GM12801 (cell line): ENCODE measurements around the gene GUCA2B.

Experiments used
- TF ChIP-seq, protein P1 (sequence below): IDR thresholded peaks from one replicate; pipeline ENCODE4 v1.5.1; 2011; ENCODE audit warnings: control low read depth; ENCODE audit not compliant: insufficient read length; ENCODE audit errors: extremely low read depth

GUCA2B gene

DNA sequence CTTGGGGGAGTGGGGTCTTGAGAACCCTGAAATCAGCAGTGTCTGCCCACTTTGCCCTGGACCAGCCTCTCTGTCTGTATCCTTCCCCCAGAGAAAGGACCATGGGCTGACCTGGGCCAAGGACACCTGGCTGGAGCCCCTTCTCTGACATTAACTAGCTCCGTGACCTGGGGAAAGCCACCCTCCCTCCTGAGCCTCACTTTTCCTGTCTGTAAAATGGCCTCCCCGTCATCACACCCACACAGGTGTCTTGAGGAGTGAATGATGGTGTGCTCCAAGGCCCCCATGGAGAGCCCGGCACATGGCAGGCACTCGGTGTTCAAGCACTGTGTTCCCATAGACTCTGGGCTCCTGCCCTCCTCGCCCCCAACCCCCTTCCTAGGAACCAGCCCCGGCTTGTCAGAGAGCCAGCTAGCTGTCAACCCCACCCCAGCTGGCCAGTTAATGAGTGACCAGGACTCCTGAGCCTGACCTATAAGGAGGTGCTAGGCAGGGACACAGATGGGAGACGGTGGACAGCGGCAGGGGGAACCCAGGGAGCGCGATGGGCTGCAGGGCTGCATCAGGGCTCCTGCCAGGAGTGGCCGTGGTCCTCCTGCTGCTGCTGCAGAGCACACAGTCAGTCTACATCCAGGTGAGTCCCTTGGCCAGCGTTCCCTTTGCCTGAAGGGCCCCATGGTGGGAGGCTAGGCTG is at the start of gene GUCA2B:
Gene GUCA2B (plus strand): TSS at position 504 of the 694 bp plus-strand sequence. CDS start 41 bp downstream, at position 545.
- TF ChIP-seq, protein P1, sequence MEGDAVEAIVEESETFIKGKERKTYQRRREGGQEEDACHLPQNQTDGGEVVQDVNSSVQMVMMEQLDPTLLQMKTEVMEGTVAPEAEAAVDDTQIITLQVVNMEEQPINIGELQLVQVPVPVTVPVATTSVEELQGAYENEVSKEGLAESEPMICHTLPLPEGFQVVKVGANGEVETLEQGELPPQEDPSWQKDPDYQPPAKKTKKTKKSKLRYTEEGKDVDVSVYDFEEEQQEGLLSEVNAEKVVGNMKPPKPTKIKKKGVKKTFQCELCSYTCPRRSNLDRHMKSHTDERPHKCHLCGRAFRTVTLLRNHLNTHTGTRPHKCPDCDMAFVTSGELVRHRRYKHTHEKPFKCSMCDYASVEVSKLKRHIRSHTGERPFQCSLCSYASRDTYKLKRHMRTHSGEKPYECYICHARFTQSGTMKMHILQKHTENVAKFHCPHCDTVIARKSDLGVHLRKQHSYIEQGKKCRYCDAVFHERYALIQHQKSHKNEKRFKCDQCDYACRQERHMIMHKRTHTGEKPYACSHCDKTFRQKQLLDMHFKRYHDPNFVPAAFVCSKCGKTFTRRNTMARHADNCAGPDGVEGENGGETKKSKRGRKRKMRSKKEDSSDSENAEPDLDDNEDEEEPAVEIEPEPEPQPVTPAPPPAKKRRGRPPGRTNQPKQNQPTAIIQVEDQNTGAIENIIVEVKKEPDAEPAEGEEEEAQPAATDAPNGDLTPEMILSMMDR, result no peak

DNA sequence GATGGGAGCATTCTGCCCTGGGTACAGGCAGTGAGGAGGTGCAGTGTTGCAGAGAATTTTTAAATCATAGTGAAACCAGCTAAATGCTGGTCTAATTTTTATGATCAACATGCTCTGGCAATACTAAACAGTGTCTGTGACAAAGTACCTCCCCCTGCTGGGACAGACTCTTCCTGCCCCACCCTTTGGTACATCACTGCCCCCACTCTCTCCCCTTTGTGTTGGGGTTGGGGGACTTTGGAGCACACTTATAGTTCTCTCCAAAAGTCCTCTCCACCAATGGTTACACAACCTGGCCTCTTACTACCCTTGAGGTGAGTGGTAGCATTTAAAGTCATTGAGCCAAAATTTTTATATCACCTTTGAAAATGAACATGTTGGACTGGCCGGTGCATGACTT is 48.2 kb upstream of the GUCA2B start:
- TF ChIP-seq, protein P1, result no peak

DNA sequence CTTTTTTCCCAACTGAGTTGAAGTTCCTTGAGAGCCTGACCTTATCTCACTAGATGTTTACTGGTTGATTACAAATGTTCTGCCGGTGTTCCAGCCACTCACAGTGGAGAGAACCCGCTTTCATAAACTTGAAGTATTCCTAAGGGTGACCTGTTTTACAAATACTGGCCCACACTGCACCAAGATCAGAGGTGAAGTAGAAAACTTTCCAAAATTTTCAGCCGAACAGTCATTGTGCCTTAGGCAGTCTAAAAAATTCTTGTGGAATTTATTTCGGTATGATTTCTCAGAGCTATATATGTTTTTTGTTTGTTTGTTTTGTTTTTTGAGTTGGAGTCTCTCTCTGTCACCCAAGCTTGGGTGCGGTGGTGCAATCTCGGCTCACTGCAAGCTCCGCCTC is 44.9 kb upstream of the GUCA2B start:
- TF ChIP-seq, protein P1, result no peak

DNA sequence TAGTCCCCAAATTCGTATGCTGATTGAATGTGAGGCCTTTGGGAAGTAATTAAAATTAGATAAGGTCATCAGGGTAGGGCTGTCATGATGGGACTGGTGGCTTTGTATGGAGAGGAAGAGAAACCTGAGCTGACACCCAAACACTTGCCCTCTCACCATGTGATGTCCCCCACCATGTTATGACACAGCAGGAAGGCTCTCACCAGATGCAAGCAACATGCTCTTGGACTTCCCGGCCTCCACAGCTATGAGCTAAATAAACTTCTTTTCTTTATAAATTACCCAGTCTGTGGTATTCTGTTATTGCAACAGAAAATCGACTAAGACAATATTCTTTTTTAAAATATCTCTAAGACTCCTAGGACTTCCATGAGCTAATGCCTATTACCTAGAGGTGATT is 43.6 kb upstream of the GUCA2B start:
- TF ChIP-seq, protein P1, result no peak

DNA sequence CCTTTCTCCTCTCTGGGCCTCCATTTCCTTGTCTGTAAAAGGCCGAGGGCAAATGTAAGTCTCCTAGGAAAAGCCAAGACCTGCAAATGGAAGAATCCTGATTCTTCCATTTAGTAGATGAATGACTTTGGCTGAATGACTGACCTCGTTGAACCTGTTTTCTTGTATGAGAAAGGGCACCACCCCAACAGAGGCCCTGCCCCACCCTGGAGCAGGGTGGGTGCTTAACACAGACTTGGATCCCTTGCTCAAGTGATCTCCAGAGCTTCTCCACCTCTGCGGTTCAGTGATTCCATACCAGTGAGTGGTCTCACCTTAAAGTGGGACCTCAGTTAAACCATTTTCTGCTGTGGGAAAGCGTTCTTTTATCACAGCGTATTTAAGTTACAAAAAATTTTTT is 39.0 kb upstream of the GUCA2B start:
- TF ChIP-seq, protein P1, result no peak

DNA sequence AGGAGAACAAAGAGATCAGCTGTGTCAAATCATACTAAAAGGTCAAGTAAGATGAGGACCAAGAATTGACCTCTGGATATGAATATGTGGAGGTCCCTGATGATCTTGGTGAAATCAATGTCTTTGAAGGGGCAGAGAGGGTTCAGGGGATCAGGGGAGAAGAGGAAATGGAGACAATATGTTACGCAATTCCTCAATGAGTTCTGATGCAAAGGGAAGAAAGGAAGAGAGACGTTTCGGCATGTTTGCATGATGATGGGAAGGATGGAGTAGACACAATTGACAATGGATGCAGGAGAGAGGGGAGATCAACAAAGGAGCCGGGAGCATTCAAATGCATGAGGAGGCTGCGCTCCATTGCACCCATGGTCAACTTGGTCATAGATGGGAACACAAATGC is 36.0 kb upstream of the GUCA2B start:
- TF ChIP-seq, protein P1, result no peak

DNA sequence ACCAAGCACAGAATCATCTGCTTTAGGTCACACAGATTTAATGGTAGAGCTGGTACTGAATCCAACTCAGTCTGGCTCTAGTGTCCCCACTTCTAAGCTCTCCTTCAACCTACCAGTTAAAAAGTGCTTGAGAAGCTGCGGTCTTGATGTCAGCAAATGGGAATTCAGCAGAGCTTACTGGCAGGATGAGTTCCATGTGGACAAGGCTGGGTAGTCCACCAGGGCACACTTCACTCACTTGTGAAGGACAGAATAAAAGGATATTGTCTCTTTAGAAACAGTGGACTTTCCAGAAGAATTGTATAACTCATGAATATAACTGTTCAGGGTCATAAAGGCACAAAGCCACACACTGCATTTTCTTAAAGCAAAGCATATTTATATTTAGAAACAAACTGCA is 35.1 kb upstream of the GUCA2B start:
- TF ChIP-seq, protein P1, result no peak
